Right renal pelvis (tissue), 4 donors: ENCODE measurements around the gene RBCK1. TPM values are rescaled to one million over a fixed set of nuclear protein-coding genes. Genes with fewer than 3 reads are reported as not detected.
"Not testable (repeated sequence)": the region's sequence is repeated elsewhere in the genome, so short reads cannot be mapped to it uniquely, and the experiment has no call there.

Source experiments
- DNase-seq, 4 donors: peaks; one replicate each; pipeline ENCODE4 v3.0.0-alpha.2; 2013; ENCODE audit warnings: low read depth in 4 of 4, low spot score in 3 of 4, missing footprints in 1 of 4
- polyA plus RNA-seq, 4 donors: library from polyadenylated mRNA; unstranded; fragments of 120-200 nt; gene quantifications; one replicate each; pipeline ENCODE4 v1.2.1, GENCODE V29; 2013; ENCODE audit not compliant: insufficient read length in 4 of 4

Gene RBCK1
- polyA plus RNA-seq: 10 to 100 TPM; 74.1 to 89.0 (median 80.0) TPM

GRCh38 chr20:407953-408842 is at the start of gene RBCK1:
RBCK1 (plus strand) TSS chr20:408299; CDS start chr20:408758, 459 bp downstream.
- peak; percentile 67 to 79 (median 74) for DNase-seq

GRCh38 chr20:358891-359555 is 49.1 kb upstream of the RBCK1 start:
- no peak for DNase-seq

- DNase-seq: no peak
Observed at GRCh38 chr20:361561-361960, 46.5 kb upstream of the RBCK1 start.

GRCh38 chr20:362271-363254 is 45.5 kb upstream of the RBCK1 start:
- no peak for DNase-seq

- no peak for DNase-seq
Observed at GRCh38 chr20:363319-364078, 44.6 kb upstream of the RBCK1 start.

GRCh38 chr20:364905-365794 is 42.9 kb upstream of the RBCK1 start:
- DNase-seq: no peak

- no peak for DNase-seq
Observed at GRCh38 chr20:366041-366718, 41.9 kb upstream of the RBCK1 start.

- no peak for DNase-seq
Observed at GRCh38 chr20:366719-367485, 41.2 kb upstream of the RBCK1 start.

GRCh38 chr20:367486-367887 is 40.6 kb upstream of the RBCK1 start:
- DNase-seq: no peak

GRCh38 chr20:368915-369314 is 39.2 kb upstream of the RBCK1 start:
- no peak for DNase-seq

- DNase-seq: no peak
Observed at GRCh38 chr20:370151-370600, 37.9 kb upstream of the RBCK1 start.

- DNase-seq: no peak
Observed at GRCh38 chr20:370977-371754, 36.9 kb upstream of the RBCK1 start.

- DNase-seq: no peak
Observed at GRCh38 chr20:371755-372542, 36.1 kb upstream of the RBCK1 start.

GRCh38 chr20:372543-373082 is 35.5 kb upstream of the RBCK1 start:
- DNase-seq: not testable (repeated sequence)

- DNase-seq: no peak
Observed at GRCh38 chr20:373171-373890, 34.8 kb upstream of the RBCK1 start.
